HG03354 (cell line): ENCODE data around the gene PKD2L2.
"Not testable (repeated sequence)": the region's sequence is repeated elsewhere in the genome, so short reads cannot be mapped to it uniquely, and the experiment has no call there.

Source experiments
- ATAC-seq: cut with Tn5 transposase; IDR thresholded peaks from one replicate; pipeline ENCODE4 v1.9.1; 2021; ENCODE audit warnings: mild to moderate bottlenecking; ENCODE audit not compliant: unreplicated experiment, poor library complexity, severe bottlenecking

Gene PKD2L2

GRCh38 chr5:137944280-137944679 lies 55.0 kb downstream of the PKD2L2 start:
- ATAC-seq: not testable (repeated sequence)

- no peak for ATAC-seq
Observed at GRCh38 chr5:137945825-137946224, 56.6 kb downstream of the PKD2L2 start.

- ATAC-seq: no peak
Observed at GRCh38 chr5:137954131-137954879, 65.0 kb downstream of the PKD2L2 start.

GRCh38 chr5:137957948-137958347 lies 68.7 kb downstream of the PKD2L2 start:
- ATAC-seq: no peak

- ATAC-seq: no peak
Observed at GRCh38 chr5:137959488-137959887, 70.2 kb downstream of the PKD2L2 start.

GRCh38 chr5:137960141-137960540 lies 70.9 kb downstream of the PKD2L2 start:
- no peak for ATAC-seq

- ATAC-seq: no peak
Observed at GRCh38 chr5:137960819-137961218, 71.6 kb downstream of the PKD2L2 start.

GRCh38 chr5:137970384-137970783 lies 81.1 kb downstream of the PKD2L2 start:
- not testable (repeated sequence) for ATAC-seq

- ATAC-seq: no peak
Observed at GRCh38 chr5:137975208-137975607, 86.0 kb downstream of the PKD2L2 start.

GRCh38 chr5:137989419-137989818 lies 100.2 kb downstream of the PKD2L2 start:
- ATAC-seq: no peak
